OCI-LY1 (cell line): ENCODE results near the gene PTPN21.

ENCODE experiments used
- EZH2 ChIP-seq: fragments of 200-600 bp; sonication (generic), shearing (Covaris generic); IDR thresholded peaks from 2 replicates; pipeline ENCODE4 v1.8.0; 2017; ENCODE audit warnings: borderline replicate concordance, mixed run types, mild to moderate bottlenecking, antibody characterized with exemption, low read length, moderate library complexity, mixed read lengths
- TF ChIP-seq, protein P1 (sequence below): fragments of 200-600 bp; sonication (generic), shearing (Covaris generic); IDR thresholded peaks from 2 replicates; pipeline ENCODE4 v1.5.1; 2017; ENCODE audit warnings: mild to moderate bottlenecking, antibody characterized with exemption, low read length, moderate library complexity, mixed read lengths

DNA sequence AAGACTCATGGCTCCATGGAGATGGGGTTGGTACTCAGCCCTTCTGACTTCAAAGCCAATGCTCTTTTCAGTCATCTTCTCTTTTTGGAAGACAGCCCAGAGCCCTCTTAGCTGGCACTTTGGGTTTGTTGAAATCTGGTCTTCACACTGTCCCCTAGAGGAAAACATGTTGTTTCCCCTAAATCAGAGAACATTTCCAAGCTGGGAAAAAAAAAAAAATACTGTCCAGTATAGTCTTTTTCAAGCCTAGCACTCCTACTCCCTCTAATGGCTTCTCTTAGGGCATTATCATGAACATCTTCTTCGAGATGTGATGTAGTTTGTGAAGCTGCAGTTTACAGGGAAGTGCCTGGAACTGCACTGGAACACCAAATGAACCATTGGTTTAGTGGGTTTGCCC is 5.0 kb upstream of the PTPN21 start:
- TF ChIP-seq, protein P1, sequence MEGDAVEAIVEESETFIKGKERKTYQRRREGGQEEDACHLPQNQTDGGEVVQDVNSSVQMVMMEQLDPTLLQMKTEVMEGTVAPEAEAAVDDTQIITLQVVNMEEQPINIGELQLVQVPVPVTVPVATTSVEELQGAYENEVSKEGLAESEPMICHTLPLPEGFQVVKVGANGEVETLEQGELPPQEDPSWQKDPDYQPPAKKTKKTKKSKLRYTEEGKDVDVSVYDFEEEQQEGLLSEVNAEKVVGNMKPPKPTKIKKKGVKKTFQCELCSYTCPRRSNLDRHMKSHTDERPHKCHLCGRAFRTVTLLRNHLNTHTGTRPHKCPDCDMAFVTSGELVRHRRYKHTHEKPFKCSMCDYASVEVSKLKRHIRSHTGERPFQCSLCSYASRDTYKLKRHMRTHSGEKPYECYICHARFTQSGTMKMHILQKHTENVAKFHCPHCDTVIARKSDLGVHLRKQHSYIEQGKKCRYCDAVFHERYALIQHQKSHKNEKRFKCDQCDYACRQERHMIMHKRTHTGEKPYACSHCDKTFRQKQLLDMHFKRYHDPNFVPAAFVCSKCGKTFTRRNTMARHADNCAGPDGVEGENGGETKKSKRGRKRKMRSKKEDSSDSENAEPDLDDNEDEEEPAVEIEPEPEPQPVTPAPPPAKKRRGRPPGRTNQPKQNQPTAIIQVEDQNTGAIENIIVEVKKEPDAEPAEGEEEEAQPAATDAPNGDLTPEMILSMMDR, result no peak
- TF ChIP-seq EZH2, result no peak
